Activated CD8-positive, alpha-beta memory T cell treated with anti-CD3 and anti-CD28 coated beads for 48 hours (primary cell): ENCODE data around the gene ACTR6.

Source experiments
- DNase-seq, 3 experiments: peaks; one replicate each; pipeline ENCODE4 v3.0.0-alpha.2; 2020; ENCODE audit warnings: low read depth in 2 of 3, low spot score in 2 of 3

Gene ACTR6

DNA sequence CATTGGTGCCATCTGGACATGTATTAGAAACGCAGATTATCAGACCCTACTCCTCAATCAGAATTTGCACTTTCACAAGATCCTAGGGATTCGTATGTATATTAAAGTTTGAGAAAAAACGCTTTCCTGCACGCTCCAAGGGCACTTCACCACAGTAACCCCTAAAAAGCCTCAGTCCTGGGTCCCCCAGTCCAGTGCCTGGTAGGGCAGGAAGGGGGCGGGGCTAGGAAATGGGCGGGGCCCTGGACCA, 65.9 kb downstream of the ACTR6 start:
- DNase-seq: no peak

DNA sequence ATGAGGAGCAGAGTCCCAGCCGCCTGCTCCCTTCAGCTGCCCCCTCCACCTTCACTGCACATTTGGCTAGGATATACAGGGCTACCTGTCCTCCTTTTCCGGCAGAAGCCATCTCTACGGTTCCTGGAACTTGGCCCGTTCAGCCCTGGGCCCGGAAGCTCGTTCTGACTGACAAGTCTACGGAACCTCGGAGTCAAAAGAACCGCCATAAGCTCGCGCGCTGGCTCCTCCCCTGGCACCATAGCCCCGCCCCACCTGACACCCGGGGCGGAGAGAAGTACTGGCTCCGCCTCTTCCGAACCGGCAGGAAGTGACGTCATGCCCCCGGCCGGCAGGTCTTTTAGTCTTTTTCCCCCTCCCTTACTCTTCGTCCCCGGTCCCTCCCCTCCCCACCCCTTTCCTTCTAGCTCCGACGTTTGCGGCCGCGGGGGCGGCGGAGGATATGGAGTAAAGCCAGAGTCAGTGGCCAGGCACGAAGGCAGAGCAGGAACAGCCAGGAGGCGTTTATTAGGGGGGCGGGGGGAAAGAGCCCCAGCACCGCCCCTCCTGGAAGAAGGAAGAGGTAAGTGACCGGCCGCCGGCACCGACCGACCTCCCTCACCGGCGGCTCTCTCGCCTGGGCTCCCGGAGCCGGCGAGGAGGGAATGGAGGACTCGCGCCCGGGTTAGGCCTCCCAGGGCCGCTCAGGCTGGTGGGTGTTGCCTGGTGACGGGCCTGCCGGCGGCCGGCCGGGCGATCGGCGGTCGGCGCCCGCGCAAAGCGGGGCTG, 66.4 kb downstream of the ACTR6 start, which contains the start of the genes DEPDC4 and SCYL2:
DEPDC4 (minus strand) TSS at position 245 of the 768 bp plus-strand sequence; CDS start at position 242, 3 bp downstream.
SCYL2 (plus strand) TSS at position 343 of the 768 bp plus-strand sequence. CDS start 15,794 bp downstream, outside the sequence.
- peak; percentile 83 to 95 (median 86) for DNase-seq

DNA sequence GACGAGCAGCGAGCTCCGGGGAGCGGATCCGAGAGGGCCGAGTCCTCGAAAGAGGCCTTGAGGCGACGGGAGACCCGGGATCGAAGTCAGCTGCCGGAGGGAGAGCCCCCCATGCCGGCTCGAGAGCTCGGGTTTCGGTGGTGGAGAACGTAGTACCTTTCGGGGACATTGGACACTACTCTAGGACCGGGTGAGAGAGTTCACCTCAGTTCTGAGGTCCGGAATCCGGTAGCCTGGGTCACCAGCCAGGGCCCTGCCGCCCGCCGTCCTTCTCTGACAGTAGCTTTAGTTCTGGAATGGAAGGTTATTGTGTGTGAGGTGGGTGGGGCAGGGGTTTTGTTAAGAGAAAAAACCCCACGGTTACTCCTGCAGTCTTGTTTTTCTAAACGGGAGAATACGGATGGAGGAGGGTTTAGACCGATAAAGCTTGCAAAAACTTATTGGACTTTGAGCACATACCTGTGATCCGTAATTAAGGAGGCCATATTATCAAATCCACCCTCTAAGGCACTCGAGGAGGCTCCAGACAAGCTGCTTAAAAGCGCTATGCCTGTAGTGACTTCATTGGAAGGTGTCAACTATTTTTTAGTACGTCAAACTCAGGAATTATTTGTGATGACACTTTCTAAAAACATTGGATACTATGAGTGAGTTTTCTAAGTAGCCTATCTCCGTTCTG, 67.1 kb downstream of the ACTR6 start:
- peak in 2 of 3 experiments; percentile 6 to 15 for DNase-seq

DNA sequence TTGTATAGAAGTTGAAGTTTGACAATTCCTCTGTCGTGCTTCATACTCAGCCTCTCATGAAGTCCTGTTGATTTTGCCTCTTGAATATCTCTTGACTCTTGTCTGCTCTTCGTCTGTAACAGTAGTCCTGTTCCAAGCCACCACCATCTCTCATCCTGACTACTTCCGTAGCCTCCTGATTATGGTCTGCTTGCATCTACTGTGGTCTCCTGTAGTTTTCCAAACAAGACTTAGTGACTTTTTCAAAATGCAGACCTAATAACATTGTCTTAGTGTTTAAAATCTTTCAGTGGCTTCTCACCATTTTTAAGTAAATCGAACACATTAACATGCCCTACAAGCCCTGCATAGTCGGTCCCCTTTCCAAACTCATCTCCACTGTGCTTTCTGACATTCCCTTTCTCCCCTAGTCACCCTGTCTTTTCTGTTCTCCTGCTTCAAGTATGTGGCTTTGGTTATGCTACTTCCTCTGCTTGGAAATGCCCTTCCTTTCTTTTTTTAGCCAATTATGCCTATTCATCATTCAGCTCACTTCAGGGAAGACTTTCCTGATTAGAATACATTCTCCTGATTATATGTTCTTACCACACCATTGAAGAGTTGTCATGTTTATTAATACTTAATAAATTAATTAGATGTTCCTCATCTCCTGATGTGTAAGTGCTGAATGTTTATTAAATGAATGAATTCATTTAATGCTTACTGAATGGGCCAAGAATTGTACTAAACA, 68.4 kb downstream of the ACTR6 start:
- no peak for DNase-seq

DNA sequence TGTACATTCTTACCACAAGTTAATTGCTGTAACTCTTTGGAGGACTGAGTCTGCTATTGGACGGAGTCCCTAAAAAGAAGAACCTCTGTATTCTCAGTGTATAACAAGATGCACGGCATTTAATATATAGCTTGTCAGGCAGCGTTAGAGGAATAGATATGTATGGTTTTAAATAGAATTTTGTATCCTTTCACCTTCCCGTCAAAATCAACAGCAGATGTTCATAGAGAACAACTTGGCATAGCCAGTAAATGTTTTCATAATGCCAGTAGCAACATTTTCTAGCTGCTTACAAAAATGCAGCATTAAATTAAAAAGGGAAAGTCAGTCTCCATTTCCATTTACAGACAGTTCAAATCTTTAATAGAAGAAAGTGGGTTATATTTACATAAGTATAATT, 73.2 kb downstream of the ACTR6 start:
- DNase-seq: no peak
